ENCODE measurements around the gene ARL4C. TPM values are rescaled to one million over a fixed set of nuclear protein-coding genes. Genes with fewer than 3 reads are reported as not detected.

The ARL4C gene
- total and polyA plus RNA-seq, 12 donors: 1.0 to 13.3 (median 2.9) TPM

- no peak for TF ChIP-seq CTCF (IDR thresholded peaks at IDR 0.05)
- Histone ChIP-seq H3K36me3 (no peaks in the 10 kb centered on the region), H3K4me1 (peaks cover 7 to 35% (median 27%) of the 10 kb centered on the region in 9 donors), H3K27ac (peak overlapping the region; percentile 70 to 91 (median 79)), H3K27me3 (peaks cover 0 to 19% (median 4%) of the 10 kb centered on the region in 7 donors), H3K4me3 (peak overlapping the region; percentile 21 to 80 (median 60)), H3K9me3 (no peaks in the 10 kb centered on the region)
- no peak for ATAC-seq
- no peak for DNase-seq
- intact Hi-C loops (cut with DNase I): loop anchor here in 7 of 10 donors (2.0 to 5.0 kb wide), 4 partner anchors 205 to 363 kb away; no protein-coding TSS in a partner anchor
- 54 to 57% methylated on average over 37 of the region's 37 CpGs for WGBS, 2 donors
Observed at GRCh38 chr2:234497594-234498235, 834 bp upstream of the ARL4C start.

- peak overlapping the region in 8 of 10 donors; percentile 33 to 93 (median 71) for H3K27ac ChIP-seq
- intact Hi-C loops (cut with DNase I): loop anchor here in 3 of 10 donors (5.0 kb wide), 2 partner anchors 204 to 209 kb away; no protein-coding TSS in a partner anchor
- no peak for TF ChIP-seq CTCF (IDR thresholded peaks at IDR 0.05)
- H3K4me1 ChIP-seq: peaks cover 7 to 43% (median 27%) of the 10 kb centered on the region in 9 donors
- H3K4me3 ChIP-seq: peak overlapping the region; percentile 33 to 80 (median 64)
- WGBS, 2 donors: 0 to 1% methylated on average over 84 to 89 of the region's 89 CpGs
- H3K27me3 ChIP-seq: peaks cover 0 to 29% (median 15%) of the 10 kb centered on the region in 7 donors
- no peaks in the 10 kb centered on the region for H3K9me3 ChIP-seq
- peak in 4 of 8 donors; percentile 2 to 19 (median 8) for ATAC-seq
- peak in 1 of 2 donors; percentile 26 for DNase-seq
- H3K36me3 ChIP-seq: no peaks in the 10 kb centered on the region
Observed at GRCh38 chr2:234496055-234496834, 636 bp downstream of the ARL4C start.

- ATAC-seq (peak in 1 of 8 donors; percentile 25), DNase-seq (no peak)
- TF ChIP-seq CTCF (IDR thresholded peaks at IDR 0.05): no peak
- intact Hi-C loops (cut with DNase I): loop anchor here in 3 of 10 donors (5.0 kb wide), 2 partner anchors 203 to 208 kb away; no protein-coding TSS in a partner anchor
- peak overlapping the region in 6 of 10 donors; percentile 28 to 93 (median 38) for H3K27ac ChIP-seq
- 6% methylated on average over 40 of the region's 40 CpGs for WGBS, 2 donors
- H3K4me1 ChIP-seq: peaks cover 7 to 46% (median 27%) of the 10 kb centered on the region in 9 donors
- no peaks in the 10 kb centered on the region for H3K9me3 ChIP-seq
- H3K27me3 ChIP-seq: peaks cover 0 to 26% (median 16%) of the 10 kb centered on the region in 7 donors
- H3K36me3 ChIP-seq: no peaks in the 10 kb centered on the region
- peak overlapping the region; percentile 33 to 80 (median 64) for H3K4me3 ChIP-seq
Observed at GRCh38 chr2:234495251-234496054, 1.4 kb downstream of the ARL4C start.

Data from heart right ventricle (tissue), 16 donors.